ENCODE measurements around the gene AGAP5. TPM values are rescaled to one million over a fixed set of nuclear protein-coding genes. Genes with fewer than 3 reads are reported as not detected.
A peak's percentile ranks its signal among the peaks of the same experiment; 100 is the strongest.

The AGAP5 gene
- total and polyA plus RNA-seq, 2 of the 13 experiments (the other 11 are each of a cell fraction or from before 2014, with no cell fraction given), result 5.3 to 7.9 TPM

GRCh38 chr10:73730153-73730906 lies 32.4 kb upstream of the AGAP5 start (continued):
- TF ChIP-seq ARID4A (CRISPR knock-in tag; IDR thresholded peaks at IDR 0.05; ENCODE audit: borderline replicate concordance) (peak; percentile 95), PPARG (CRISPR knock-in tag; conservative IDR thresholded peaks at IDR 0.05) (peak; percentile 48; the same call in 1 of the 2 replicates), HOXA7 (CRISPR knock-in tag; IDR thresholded peaks at IDR 0.05) (no peak), ZGPAT (CRISPR knock-in tag; IDR thresholded peaks at IDR 0.05) (peak; percentile 93), SATB2 (CRISPR knock-in tag; IDR thresholded peaks at IDR 0.05) (no peak), CBFB (CRISPR knock-in tag; IDR thresholded peaks at IDR 0.05) (no peak), ZNF607 (CRISPR knock-in tag; IDR thresholded peaks at IDR 0.05; ENCODE audit: borderline replicate concordance) (peak; percentile 91; the same call in 1 of the 2 replicates), MTF1 (CRISPR knock-in tag; IDR thresholded peaks at IDR 0.05) (no peak), NRL (CRISPR knock-in tag; IDR thresholded peaks at IDR 0.05; ENCODE audit: borderline replicate concordance) (peak; percentile 82; the same call in 1 of the 2 replicates), ZNF296 (CRISPR knock-in tag; conservative IDR thresholded peaks at IDR 0.05) (no peak), TCF7L2 (IDR thresholded peaks at IDR 0.05; ENCODE audit: low read depth, low read length) (no peak), THAP9 (CRISPR knock-in tag; IDR thresholded peaks at IDR 0.05; ENCODE audit: borderline replicate concordance) (peak; percentile 80; the same call in 1 of the 2 replicates), ZNF629 (CRISPR knock-in tag; conservative IDR thresholded peaks at IDR 0.05) (no peak), POGZ (CRISPR knock-in tag; IDR thresholded peaks at IDR 0.05) (peak; percentile 84)
- TF ChIP-seq, protein P1, sequence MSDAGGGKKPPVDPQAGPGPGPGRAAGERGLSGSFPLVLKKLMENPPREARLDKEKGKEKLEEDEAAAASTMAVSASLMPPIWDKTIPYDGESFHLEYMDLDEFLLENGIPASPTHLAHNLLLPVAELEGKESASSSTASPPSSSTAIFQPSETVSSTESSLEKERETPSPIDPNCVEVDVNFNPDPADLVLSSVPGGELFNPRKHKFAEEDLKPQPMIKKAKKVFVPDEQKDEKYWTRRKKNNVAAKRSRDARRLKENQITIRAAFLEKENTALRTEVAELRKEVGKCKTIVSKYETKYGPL (CRISPR knock-in tag; IDR thresholded peaks at IDR 0.05), result 0 out of 2 replicates have a peak, but pooled peaks have one; percentile 13
- TF ChIP-seq, protein P2, sequence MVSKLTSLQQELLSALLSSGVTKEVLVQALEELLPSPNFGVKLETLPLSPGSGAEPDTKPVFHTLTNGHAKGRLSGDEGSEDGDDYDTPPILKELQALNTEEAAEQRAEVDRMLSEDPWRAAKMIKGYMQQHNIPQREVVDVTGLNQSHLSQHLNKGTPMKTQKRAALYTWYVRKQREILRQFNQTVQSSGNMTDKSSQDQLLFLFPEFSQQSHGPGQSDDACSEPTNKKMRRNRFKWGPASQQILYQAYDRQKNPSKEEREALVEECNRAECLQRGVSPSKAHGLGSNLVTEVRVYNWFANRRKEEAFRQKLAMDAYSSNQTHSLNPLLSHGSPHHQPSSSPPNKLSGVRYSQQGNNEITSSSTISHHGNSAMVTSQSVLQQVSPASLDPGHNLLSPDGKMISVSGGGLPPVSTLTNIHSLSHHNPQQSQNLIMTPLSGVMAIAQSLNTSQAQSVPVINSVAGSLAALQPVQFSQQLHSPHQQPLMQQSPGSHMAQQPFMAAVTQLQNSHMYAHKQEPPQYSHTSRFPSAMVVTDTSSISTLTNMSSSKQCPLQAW (CRISPR knock-in tag; IDR thresholded peaks at IDR 0.05), result peak; percentile 95

All from HepG2 (cell line).